NCI-H446 treated with DMSO at 0.1 percent for 48 hours (cell line): ENCODE data around the gene ADAMTS14.

Experiments used
- DNase-seq: peaks from one replicate; lab custom pipeline; 2025; lab: John Stamatoyannopoulos, UW

Gene ADAMTS14

GRCh38 chr10:70692043-70692603 is 19.8 kb downstream of the ADAMTS14 start:
- DNase-seq: no peak

DNA sequence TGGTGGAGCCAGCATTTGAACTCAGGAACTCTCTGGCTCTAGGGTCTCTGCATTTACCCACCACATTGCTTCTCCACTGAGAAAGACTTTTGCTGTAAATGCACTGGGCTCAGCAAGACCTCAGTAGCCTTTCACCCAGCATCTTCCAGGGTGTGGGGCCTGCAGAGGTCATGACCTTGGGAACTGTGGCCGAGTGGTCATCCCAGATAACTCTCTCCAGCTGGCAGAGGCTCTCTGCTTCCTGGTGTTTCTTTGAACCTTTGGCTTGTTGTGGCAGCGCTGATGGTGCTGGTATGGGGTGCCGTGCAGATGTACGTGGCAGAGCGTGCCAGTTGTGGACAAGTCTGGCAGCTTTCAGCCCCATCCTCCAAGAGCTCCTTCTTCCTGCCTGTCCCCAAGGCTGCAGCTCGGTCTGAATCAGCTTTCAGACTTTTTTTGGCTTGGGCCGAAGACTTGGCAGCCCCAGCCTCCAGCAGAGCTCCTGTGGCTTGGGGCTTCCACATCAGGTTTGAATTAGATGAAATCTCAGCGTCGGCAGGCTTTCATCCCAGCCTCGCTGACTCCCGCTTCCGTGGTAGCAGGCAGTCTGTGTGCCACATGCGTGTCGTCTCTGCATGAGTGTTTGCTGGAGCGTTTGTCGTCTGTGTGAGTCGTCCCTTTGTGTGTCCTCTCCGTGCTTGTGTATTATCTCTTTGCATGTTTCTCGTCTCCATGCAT is 21.5 kb downstream of the ADAMTS14 start:
- peak; percentile 69 for DNase-seq

DNA sequence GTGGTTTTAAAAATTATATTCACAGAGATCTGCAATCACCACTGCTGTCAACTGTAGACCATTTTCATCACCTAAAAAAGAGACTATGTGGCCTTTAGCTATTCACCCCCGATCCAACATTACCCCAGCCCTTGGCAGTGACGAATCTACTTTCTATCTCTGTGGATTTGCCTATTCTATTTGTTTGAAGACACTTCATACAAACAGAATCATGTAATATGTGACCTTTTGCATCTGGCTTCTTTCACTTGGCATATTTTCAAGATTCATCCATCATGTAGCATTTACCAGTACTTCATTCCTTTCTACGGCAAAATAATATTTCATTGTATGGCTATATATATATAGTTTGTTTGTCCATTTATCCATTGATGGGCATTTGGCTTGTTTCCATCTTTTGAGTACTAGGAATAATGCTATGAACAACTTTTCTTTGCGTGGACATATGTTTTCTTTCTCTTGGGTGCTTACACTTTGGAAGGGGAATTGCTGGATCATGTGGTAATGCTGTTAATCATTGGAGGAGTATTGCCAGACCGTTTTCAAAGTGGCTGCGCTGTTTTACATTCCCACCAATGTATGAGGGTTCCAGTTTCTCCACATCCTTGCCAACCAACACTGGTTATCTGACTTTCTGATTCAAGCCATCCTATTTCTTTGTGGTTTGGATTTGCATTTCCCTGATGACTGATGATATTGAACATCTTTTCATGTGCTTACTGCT is 22.3 kb downstream of the ADAMTS14 start:
- DNase-seq: peak; percentile 63

DNA sequence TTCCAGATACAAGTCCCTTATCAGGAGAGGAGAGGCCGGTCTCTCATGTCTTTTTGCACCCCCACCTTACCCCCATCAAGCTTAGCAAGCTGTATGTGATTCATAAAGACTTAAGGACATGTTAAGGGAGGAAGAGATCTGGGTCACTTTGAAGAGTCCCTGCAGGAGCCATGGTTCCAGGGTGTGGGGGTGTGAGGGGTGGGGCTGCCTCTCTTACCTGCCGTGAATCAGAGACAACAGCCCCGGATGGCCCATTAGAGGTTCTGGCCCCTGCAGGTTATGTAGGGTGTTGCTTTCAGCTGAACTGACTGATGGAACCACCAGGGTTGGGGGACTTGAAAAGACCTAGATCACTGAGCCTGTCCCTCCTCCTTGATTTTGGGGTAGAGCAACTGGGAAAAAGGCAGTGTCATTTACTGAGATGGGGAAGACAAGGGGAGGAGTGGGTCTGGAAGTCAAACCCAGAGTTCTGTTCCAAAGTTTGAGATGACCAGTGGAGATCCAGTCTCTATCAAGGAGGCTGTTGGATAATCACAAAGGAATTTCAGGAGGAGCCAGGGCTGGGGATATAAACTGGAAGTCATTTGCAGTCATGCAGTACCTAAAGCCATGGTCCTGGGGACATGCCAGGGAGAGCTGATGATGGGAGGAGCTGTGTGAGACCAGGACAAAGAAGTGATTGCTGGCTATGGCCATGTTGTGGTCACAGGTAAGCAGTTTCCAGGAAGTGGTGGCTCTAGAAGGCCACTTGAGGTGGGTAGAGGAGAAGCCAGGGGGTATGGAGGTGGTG is 23.1 kb downstream of the ADAMTS14 start:
- no peak for DNase-seq

- peak; percentile 18 for DNase-seq
Measured at GRCh38 chr10:70698211-70698610, 25.9 kb downstream of the ADAMTS14 start.

DNA sequence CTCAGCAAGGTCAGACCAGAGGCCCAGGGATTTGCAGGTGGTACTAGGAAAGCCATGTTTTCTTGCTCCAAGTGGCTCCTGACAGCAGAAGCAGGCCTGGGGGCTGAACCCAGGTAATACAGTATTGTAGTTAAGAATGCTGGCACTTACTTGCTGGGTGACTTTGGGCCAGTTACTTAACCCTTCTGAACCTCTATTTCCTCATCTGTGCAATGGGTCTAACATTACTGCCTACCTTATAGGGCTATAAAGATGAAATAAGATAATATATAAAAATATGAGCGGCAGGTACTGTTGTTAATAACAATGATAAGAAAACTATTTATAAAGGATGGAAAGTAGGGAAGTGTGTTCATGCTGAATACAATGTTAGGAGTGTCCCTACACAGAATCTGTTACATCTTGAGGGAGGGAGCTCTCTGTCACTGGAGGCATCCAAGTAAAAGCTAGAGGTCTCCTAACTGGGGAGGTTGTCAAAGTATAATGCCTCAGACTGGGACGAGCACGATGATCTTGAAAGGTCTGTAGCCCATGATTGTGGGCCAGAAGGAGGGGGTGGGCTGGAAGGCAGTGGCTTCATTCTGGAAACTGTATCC is 26.9 kb downstream of the ADAMTS14 start:
- DNase-seq: no peak

DNA sequence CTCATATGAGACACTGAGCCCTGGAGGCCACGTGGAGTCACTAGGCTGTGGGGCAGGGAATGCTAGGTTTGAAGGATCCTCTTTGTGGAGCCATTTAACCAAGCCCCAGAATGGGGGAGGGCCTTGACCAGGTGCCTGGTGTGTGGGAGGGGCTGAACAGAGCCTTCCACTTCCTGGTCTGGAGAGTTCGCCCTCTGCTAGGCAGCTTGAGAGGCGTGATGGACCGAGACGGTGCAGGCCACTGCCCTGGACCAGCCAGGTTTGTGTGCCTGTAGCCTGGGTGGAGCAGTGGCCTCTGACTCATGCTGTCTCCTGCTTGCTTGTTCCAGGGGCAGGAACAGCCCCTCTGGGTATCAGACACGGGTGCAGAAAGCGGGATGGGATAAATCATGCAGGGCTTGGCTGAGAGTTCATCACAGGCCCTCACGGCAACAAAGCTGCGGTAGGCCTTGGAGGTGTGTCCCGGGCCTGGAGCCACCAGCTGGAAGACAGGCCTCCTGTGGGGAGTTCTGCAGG is 27.4 kb downstream of the ADAMTS14 start:
- DNase-seq: no peak

- DNase-seq: no peak
Measured at GRCh38 chr10:70702190-70702763, 30.0 kb downstream of the ADAMTS14 start.

GRCh38 chr10:70704211-70704610 is 31.9 kb downstream of the ADAMTS14 start:
- DNase-seq: no peak

DNA sequence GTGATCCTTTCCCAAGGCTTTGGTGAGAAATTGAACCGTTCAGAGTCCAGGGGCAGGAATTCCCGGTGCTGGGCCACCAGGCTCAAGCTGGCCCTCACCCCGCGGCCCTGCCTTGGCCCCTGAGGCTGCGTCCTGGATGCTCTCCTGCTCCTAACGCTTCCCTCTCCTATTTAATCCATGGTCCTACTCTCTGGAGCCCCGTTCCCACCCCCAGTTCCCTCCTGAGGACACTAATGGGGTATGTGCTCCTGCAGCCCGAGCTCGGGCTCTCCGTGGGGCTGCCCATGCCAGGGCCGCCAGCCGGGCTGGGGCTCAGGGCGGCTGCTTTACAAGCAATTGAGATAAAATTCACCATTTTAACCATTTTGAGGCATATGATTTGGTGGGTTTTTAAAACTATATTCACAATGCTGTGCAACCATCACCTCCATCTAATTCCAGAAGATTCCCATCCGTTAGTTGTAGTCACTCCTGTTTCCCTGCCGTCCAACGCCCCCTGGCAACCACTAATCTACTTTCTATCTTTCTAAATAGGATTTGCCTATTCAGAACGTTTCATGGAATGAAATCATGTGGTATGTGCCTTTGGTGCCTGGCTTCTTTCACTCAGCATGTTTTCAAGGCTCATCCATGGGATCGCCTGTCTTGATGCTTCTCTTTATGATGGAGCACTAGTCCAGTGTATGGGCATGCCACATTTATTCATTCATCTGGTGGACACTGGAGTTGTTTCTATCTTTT is 33.0 kb downstream of the ADAMTS14 start:
- no peak for DNase-seq

DNA sequence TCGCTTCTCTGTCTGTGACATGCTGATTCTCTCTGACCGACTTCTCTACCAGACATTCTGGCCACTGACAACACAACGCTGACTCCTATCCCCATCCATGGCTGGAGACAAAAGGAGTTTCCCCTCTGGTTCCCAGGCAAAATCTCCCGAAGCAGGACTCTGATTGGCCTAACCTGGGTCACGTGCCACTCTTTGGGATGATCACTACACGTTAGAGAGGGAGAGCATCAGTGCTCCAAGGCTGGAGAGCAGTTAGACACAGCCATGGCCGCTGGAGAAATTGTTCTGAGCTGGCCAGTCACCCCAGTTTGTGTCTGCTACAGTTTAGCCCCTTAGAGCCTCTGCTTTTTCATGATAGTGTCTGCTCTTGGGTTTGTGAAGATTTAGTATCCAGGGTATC is 38.9 kb downstream of the ADAMTS14 start:
- DNase-seq: no peak

DNA sequence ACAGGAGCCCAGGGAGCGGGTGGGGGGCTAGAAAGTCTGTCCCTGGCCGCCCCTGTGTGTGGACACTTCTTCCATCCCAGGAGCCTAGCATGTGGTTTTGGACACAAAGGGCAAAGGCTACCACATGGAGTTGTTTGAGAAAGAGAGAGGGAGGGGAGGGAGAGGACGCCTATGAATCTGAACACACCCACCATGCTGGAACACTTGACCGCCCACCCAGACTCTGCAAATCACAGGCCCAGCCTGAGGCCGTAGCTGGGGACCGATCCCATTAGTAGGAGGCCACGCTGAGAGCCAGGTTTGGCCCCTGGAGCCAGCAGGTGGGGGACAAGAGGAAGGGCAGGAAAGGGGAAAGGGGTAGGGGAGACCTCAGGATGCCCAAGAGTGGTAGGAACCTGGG is 39.6 kb downstream of the ADAMTS14 start:
- DNase-seq: no peak

GRCh38 chr10:70714245-70714644 is 41.9 kb downstream of the ADAMTS14 start:
- no peak for DNase-seq

DNA sequence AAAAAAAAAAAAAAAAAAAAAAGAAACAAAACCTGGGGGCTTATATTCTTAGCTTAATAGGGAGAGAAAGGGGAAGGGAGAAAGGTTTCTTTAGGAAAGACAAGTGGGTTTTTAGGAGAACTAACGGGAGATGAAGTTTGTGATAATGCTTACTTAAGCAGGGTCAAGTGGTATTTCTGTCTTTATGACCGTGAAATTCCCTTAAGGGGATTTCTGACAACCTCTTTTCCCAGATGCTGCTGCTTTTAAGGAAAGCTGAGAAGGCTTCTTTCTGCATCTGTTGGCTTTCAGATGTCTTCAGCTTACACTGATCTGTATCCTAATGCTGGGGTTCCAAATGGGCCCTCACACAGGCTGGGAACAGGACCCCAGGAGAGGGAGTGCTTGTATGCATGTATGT is 42.6 kb downstream of the ADAMTS14 start:
- no peak for DNase-seq

DNA sequence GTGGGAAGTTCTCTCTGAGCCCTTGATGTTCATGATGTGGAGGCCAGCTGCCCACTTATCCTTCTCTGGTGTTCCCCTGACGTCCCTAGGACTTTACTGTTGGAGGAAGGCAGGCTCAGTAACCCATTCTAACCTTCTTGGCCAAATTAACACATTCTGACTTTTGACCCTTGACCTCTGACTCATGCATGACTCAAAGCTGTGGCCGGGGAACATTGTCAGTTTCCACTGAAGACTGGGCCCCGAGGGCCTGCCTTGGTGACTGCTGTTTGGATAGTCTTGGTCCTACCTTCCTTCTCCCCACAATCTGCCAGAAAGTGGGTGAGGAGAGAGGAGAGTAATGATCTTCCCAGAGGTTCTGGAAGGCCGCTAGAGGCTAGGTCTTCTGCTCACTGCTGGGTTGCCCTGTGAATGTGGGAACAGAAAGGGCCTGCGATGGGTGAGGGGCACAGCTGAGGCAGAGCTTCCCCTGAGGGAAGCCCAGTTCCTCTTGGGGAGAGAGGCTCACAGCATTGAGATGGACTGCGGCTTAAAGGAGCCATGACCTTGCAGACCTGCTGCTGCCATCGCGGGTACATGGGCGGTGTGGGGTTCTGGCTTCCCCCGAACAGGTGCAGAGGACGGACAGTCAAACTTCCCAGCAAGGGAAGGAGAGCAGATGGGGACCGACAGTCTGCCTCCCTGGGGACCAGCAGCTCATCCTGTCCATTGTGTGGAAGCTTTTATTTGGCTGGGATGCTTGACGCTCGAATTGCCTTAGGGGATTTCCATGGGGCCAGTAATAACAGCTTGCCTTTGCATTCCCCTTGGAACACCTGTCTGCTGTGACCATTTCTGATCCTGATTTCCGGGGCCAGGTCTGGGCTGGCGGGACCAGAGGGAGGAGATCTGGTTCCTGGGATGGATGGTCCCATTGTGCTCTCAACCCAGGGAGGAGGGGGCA is 43.8 kb downstream of the ADAMTS14 start:
- DNase-seq: peak; percentile 4

DNA sequence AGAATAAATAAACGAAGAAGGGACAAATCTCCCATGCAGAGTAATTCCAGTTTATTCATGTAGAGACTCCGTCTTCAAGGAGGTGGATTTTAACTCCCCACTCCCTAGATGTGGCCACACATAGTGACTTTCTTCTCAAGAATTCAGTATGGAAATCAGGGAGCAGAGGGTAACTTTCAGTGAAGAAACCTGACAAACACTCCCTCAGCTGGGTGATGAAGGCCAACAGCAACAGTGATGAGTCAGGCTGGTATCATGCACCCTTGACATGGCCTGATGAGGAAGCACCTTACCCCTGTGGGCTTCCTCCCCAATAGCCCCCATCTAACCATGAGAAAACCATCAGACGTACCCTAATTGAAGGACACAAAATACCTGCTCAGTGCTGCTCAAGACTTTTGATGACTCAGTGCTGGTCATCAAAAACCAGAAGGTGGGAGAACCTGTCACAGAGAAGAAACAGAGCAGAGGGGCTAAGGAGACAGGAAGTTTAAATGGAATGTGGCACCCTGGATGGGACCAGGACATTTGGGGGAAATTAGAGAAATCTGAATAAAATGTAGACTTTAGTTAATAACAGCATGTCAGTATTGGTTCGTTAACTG is 50.6 kb downstream of the ADAMTS14 start:
- no peak for DNase-seq

DNA sequence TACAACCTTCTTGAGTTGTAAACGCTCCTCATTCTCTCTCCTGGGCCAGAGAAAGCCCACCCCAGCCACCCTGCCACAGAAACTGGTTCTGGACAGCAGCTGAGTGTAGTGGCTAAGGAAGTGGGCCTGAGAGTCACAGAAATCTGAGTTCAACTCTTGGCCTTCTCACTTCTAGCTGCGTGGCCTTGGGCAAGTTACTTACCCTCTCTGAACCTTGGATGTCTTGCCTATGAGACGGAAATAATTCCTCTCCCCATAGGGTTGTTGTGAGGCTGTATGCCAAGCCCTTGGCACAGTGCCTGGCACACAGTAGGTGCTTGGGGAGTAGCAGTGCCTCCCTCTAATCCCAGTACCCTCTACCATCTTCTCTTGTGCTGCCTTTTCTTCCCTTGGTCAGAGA is 51.5 kb downstream of the ADAMTS14 start:
- no peak for DNase-seq

DNA sequence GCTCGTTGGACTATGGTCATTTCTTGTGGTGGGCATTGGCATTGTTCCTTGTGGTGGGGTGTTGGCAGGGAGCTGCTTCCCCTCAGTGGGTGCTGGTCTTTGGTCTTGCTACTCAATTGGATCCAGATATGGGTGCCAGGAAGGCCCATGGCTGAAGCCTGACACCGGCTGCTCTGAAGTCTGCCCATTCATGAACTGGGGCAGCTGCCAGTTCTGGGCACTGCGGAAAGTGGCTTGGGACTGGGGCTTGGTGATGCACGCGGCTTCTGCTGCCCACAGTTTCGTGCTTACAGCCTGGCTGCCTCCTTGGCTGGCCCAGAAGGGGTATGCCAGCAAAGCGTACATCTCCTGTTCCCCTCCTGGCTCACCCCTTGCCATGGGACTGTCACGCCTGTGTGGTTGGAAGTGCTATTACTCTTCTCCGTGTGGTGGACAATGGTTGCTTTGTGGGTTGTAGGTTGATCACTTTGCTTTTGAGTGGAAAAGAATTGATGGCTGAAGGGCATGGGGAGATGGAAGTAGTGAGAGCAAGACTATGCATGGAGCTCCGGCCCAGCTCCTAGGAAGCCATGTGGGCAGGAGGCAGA is 54.7 kb downstream of the ADAMTS14 start:
- DNase-seq: no peak

DNA sequence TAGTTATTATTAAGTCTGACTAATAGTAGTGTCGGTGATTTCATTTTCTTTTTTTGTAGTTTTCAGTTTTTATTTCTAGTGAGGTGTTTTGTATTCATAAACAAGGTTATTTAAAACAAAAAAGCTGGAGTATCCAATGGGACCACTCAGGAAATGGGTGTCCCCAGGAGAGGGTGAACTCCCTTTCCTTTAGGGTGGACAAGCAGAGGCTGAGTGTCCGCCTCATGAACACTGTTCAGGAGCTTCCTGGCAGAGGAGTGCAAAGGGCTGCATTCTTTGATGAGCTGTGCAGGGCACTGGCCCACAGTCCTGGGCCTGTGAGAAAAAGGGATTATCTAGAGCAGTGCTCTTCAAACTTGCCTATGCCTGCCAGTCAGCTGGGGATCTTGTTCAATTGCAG is 56.0 kb downstream of the ADAMTS14 start:
- no peak for DNase-seq
